Skeletal muscle tissue (tissue), 4 donors: Measurements from ENCODE around the gene NCLN. TPM values are rescaled to one million over a fixed set of nuclear protein-coding genes. Genes with fewer than 3 reads are reported as not detected.

Source experiments
- H3K27ac ChIP-seq: one replicate; pipeline ENCODE4 v1.7.0; 2013; ENCODE audit warnings: mild to moderate bottlenecking, low read depth, low read length, inconsistent platforms
- H3K27me3 ChIP-seq, 3 donors: one replicate each; pipeline ENCODE4 v1.7.0; 2013; ENCODE audit warnings: low read length in 3 of 3; ENCODE audit not compliant: control insufficient read depth in 3 of 3, insufficient read depth in 3 of 3
- H3K36me3 ChIP-seq, 3 donors: one replicate each; pipeline ENCODE4 v1.7.0; 2013; ENCODE audit warnings: low read length in 3 of 3; ENCODE audit not compliant: control insufficient read depth in 3 of 3, insufficient read depth in 3 of 3
- H3K4me1 ChIP-seq, 3 donors: one replicate each; pipeline ENCODE4 v1.7.0; 2013; ENCODE audit warnings: low read length in 3 of 3, mild to moderate bottlenecking in 3 of 3; ENCODE audit not compliant: control insufficient read depth in 3 of 3, insufficient read depth in 3 of 3
- H3K4me3 ChIP-seq, 3 donors: one replicate each; pipeline ENCODE4 v1.7.0; 2013; ENCODE audit warnings: low read length in 3 of 3
- H3K9ac ChIP-seq, 3 donors: one replicate each; pipeline ENCODE4 v1.7.0; 2013; ENCODE audit warnings: low read length in 3 of 3, mild to moderate bottlenecking in 3 of 3, moderate library complexity in 2 of 3, low read depth in 1 of 3
- H3K9me3 ChIP-seq, 3 donors: one replicate each; pipeline ENCODE4 v1.7.0; 2013; ENCODE audit warnings: low read length in 3 of 3; ENCODE audit not compliant: control insufficient read depth in 3 of 3
- total RNA-seq: library from RNA; depleted of rRNA; stranded (reverse); fragments of >200 nt; gene quantifications from one replicate; pipeline ENCODE4 v1.2.3, GENCODE V29; 2014
- donor health status: Osteomylitis.

Gene NCLN
- total RNA-seq, 1 donor from 2014 or later, result 8.9 TPM

GRCh38 chr19:3248728-3249326 is 63.1 kb downstream of the NCLN start:
- Histone ChIP-seq H3K4me3 (no peak overlapping the region), H3K4me1 (no peaks in the 10 kb centered on the region), H3K9me3 (peaks cover 0 to 10% (median 5%) of the 10 kb centered on the region in 3 donors), H3K9ac (no peak overlapping the region), H3K27me3 (peaks cover 20 to 37% (median 20%) of the 10 kb centered on the region in 3 donors), H3K36me3 (peaks cover 0 to 3% (median 2%) of the 10 kb centered on the region in 3 donors), H3K27ac (no peak overlapping the region)

GRCh38 chr19:3249408-3249807 is 63.7 kb downstream of the NCLN start:
- peaks cover 16 to 37% (median 24%) of the 10 kb centered on the region in 3 donors for H3K27me3 ChIP-seq
- no peaks in the 10 kb centered on the region for H3K4me1 ChIP-seq
- no peak overlapping the region for H3K4me3 ChIP-seq
- no peak overlapping the region for H3K9ac ChIP-seq
- peaks cover 0 to under 1% (median under 1%) of the 10 kb centered on the region in 3 donors for H3K36me3 ChIP-seq
- H3K27ac ChIP-seq, result no peak overlapping the region
- peaks cover 0 to 13% (median 8%) of the 10 kb centered on the region in 3 donors for H3K9me3 ChIP-seq

GRCh38 chr19:3250675-3251074 is 64.9 kb downstream of the NCLN start:
- H3K27me3 ChIP-seq, result peaks cover 8 to 29% (median 24%) of the 10 kb centered on the region in 3 donors
- no peak overlapping the region for H3K27ac ChIP-seq
- peaks cover 0 to 10% (median 8%) of the 10 kb centered on the region in 3 donors for H3K9me3 ChIP-seq
- no peaks in the 10 kb centered on the region for H3K4me1 ChIP-seq
- no peaks in the 10 kb centered on the region for H3K36me3 ChIP-seq
- no peak overlapping the region for H3K4me3 ChIP-seq
- H3K9ac ChIP-seq, result no peak overlapping the region

- Histone ChIP-seq H3K4me3 (no peak overlapping the region), H3K27me3 (peaks cover 8 to 29% (median 24%) of the 10 kb centered on the region in 3 donors), H3K9me3 (peaks cover 0 to 10% (median 8%) of the 10 kb centered on the region in 3 donors), H3K4me1 (no peaks in the 10 kb centered on the region), H3K27ac (no peak overlapping the region), H3K9ac (no peak overlapping the region), H3K36me3 (no peaks in the 10 kb centered on the region)
These were observed 65.5 kb downstream of the NCLN start for GRCh38 chr19:3251229-3251628.

GRCh38 chr19:3252650-3253049 is 66.9 kb downstream of the NCLN start:
- Histone ChIP-seq H3K27ac (no peak overlapping the region), H3K4me3 (no peak overlapping the region), H3K9me3 (peaks cover 0 to 10% (median 8%) of the 10 kb centered on the region in 3 donors), H3K36me3 (no peaks in the 10 kb centered on the region), H3K4me1 (no peaks in the 10 kb centered on the region), H3K27me3 (peaks cover 8 to 29% (median 26%) of the 10 kb centered on the region in 3 donors), H3K9ac (no peak overlapping the region)

- Histone ChIP-seq H3K4me3 (no peak overlapping the region), H3K9ac (no peak overlapping the region), H3K27ac (no peak overlapping the region), H3K9me3 (peaks cover 0 to 10% (median 8%) of the 10 kb centered on the region in 3 donors), H3K27me3 (peaks cover 8 to 29% (median 26%) of the 10 kb centered on the region in 3 donors), H3K4me1 (no peaks in the 10 kb centered on the region), H3K36me3 (no peaks in the 10 kb centered on the region)
These were observed 67.5 kb downstream of the NCLN start for GRCh38 chr19:3253270-3253669.

GRCh38 chr19:3254520-3254919 is 68.8 kb downstream of the NCLN start:
- H3K4me1 ChIP-seq, result no peaks in the 10 kb centered on the region
- no peak overlapping the region for H3K9ac ChIP-seq
- peaks cover 8 to 36% (median 27%) of the 10 kb centered on the region in 3 donors for H3K27me3 ChIP-seq
- H3K27ac ChIP-seq, result no peak overlapping the region
- H3K9me3 ChIP-seq, result peaks cover 0 to 10% (median 8%) of the 10 kb centered on the region in 3 donors
- H3K36me3 ChIP-seq, result no peaks in the 10 kb centered on the region
- no peak overlapping the region for H3K4me3 ChIP-seq

GRCh38 chr19:3257071-3257470 is 71.3 kb downstream of the NCLN start:
- H3K9ac ChIP-seq, result no peak overlapping the region
- H3K27ac ChIP-seq, result no peak overlapping the region
- H3K36me3 ChIP-seq, result no peaks in the 10 kb centered on the region
- no peak overlapping the region for H3K4me3 ChIP-seq
- peaks cover 5 to 25% (median 15%) of the 10 kb centered on the region in 3 donors for H3K27me3 ChIP-seq
- H3K4me1 ChIP-seq, result no peaks in the 10 kb centered on the region
- peaks cover 0 to 10% (median 8%) of the 10 kb centered on the region in 3 donors for H3K9me3 ChIP-seq

Other genes starting within 250 kb of the NCLN start
- 8.4 TPM for gene ZNF77, start 241.0 kb upstream of the NCLN start, total RNA-seq
- not detected for gene TLE6, start 208.4 kb upstream of the NCLN start, total RNA-seq
- 9.4 TPM for gene TLE2, start 156.7 kb upstream of the NCLN start, total RNA-seq
- gene TLE5, start 123.4 kb upstream of the NCLN start, total RNA-seq, result 98.1 TPM
- gene GNA11, start 91.6 kb upstream of the NCLN start, total RNA-seq, result 37.1 TPM
- 3.1 TPM for gene GNA15, start 49.9 kb upstream of the NCLN start, total RNA-seq
- gene S1PR4, start 7.2 kb upstream of the NCLN start, total RNA-seq, result 2.1 TPM
- gene CELF5, start 38.7 kb downstream of the NCLN start, total RNA-seq, result not detected
- 8.4 TPM for gene NFIC, start 180.7 kb downstream of the NCLN start, total RNA-seq